Activated CD4-positive, CD25-positive, alpha-beta regulatory T cell treated with anti-CD3 and anti-CD28 coated beads, Interleukin-2, amount 50 U/mL, for 16 hours (primary cell): Measurements from ENCODE around the gene COMT.

Experiments
- DNase-seq: peaks from one replicate; pipeline ENCODE4 v3.0.0-alpha.2; 2020; ENCODE audit warnings: low read depth, low spot score

Gene COMT

GRCh38 chr22:19969141-19969928 is 27.8 kb downstream of the COMT start:
- no peak for DNase-seq

DNA sequence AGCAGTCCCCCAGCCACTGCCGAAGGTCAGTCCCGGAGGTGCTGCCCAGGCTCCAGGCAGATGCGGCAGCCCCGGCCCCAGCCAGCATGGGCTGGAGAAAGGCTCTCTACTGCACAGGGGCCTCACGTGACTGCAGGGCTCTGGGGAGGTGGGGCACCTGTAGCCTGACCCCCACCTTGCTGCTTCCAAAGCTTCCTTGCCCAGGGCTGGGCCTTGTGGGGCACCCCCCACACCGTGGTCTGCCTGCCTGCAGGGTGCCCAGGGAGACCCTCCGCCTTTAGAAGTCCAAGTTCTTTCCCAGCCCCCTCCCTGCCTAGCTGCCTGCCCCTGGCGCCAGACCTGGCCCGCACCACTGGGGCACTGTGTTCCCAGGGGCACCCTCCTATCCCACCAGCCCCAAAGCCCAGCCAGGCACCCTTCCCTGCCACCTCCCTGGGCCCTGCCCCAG is 28.5 kb downstream of the COMT start:
- no peak for DNase-seq

DNA sequence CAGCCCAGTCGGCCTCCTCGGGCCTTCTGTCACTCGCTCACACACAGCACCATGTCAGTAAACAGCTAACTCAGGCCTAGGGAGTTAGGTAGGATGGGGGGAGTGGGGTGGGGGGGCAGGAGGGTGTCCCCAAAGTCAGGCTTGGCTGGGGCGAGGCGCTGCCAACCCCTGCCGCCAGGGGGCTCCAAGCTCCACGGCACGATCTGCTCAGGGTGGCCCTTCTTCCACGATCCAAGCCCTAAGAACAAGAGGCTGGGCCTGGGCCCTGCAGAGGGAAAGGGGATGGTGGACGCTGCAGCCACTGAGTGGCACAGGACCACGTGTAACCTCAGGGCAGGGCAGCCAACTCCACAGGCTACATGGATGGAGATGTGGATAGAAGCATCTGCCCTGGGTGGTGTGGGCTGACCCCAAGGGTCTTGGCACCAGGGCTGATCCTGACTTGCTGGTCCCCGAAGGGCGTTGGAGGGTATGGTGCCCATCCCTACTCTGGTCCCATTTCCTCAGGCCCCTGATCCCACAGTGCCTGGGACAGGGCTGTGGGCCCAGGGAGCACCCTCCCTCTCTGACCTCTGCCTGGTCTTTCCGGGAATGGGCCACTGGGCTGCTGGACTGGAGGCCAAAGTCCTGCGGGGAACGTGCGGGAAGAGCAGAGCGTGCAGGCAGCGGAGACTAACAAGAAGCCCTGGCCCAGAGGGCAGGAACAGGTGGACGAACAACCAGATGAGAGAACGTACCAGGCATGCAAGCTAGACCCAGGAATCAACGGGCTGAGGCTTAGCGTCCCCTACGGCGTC is 29.1 kb downstream of the COMT start:
- DNase-seq: peak; percentile 65

GRCh38 chr22:19971276-19972124 is 29.9 kb downstream of the COMT start:
- no peak for DNase-seq

DNA sequence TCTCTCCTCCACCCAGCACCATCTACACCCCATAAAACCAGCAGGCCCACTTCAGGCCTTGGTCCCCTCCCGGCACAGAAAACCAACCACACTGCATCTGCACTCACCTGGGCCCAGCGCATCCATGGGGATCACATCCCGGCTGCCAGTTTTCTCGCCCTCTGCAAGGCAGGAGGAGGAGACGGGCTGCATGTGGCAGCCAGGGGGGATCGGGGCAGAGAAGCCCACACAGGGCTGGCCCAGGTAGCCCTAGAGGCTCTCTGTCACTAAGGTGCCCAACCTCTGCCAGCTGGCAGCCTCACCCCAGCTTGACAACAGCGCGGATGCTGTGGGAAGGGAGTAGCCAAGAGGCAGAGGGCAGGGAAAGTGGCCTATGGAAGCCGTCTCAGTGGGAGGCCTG is 30.7 kb downstream of the COMT start:
- DNase-seq: no peak

DNA sequence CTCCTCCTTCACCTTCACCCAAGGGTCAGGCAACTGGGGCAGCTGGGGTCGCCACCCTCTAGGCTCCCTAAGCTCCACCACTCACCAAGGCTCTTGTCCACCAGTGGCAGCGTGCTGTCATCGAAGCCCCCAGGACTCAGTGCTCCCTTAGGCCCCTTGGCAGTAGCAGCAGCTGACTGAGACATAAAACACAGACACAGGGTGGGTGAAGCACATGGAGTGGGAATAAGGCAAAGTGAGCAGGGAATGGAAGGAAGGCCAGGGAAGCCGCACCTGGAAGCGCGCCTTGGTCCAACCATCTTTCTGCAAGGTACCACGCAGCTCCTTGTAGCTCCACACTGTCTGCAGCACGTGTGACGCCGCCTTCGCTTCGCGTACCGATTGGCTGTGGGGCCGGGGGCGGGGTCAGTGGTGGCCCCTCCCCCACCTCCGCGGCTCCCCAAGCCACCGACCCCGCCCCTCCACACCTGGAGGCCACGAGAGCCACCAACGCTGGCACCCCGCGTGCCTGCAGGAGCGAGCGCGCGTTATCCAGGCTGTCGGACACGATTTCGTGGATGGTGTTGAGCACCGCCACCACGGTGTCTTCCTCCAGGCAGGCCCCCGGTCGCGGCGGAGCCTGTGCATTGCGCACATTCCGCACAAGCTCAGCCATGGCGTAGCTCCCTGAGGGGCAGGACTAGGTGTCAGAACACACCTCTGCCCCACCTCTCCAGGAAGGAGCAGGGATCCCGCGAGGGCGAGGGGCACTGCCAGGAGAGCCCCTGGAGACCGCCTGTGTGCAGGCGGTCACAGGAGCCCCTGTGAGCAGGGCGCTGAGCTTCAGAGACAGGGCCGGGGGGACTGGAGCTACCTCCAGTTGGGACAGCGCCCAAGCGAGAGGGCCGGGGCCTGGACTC is 31.3 kb downstream of the COMT start:
- no peak for DNase-seq

DNA sequence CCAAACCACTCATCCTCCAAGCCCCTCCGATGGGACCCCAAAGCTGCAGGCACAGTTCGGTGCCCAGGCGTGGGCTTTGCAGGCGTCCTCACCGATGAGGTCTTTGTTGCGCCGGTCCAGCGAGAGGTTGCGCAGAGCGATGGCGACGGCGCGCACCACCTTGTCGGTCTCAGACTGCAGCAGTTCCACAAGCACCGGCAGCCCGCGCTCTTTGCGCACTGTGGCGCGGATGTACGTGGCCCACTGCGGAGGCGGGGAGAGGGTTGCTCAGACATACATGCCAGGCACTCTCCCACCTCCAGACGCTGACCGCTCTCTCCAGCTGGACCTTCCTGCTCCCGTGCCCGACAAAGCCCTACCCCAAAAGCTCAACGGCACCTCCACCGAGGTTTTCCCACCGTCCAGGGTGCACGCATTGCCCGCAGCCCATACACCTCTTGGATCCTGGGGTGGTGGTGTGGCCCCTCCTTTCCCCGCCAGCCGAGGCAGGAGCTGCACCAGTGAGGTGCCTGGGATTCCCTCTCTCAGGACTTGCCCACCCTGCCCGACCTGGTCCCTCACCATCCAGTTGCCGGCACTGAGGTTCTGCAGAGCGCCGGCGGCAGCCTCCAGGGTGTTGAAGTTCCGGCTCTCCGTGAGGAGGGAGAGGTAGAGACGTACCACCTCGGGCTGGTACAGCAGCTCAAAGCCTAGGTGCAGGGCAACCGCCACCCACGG is 32.1 kb downstream of the COMT start:
- DNase-seq: no peak

GRCh38 chr22:19974268-19974861 is 32.8 kb downstream of the COMT start:
- DNase-seq: no peak

DNA sequence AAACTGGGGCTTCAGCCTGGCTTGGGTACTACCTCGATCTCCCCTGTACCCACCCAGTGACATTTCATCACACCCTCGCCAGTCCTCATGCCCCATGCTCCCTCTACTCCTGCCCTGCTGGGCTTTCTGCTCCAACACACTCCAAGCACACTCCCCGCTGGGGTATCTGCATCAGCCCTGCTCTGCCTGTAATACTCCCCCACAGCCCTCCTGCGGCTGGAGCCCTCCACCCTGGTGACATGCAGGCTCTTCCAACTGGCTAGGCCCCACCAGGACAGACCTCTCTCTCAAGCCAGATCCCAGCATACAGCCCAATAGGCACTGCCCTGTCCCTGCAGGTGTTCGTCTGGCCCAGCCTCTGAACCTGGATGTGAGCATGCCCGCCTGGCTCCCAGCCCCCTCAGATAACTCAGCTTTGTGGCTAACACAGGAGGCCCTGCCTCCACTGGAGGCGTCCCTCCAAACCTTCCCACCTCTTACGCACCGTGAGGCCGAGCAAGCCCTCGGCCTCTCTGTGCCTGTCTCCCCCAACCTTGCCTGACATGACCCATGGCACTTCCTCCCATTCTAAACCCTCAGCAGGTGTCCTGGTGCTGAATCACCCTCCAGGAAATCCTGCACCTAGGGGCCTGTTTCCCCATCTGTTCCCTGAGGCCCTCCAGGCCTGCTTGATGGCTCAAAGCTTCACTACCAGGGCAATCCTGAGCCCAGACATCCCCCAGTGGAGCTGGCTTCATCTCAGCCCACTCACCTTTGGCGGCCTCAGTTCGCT is 33.5 kb downstream of the COMT start:
- no peak for DNase-seq

- no peak for DNase-seq
These were observed 34.1 kb downstream of the COMT start for GRCh38 chr22:19975707-19976035.

- no peak for DNase-seq
These were observed 35.1 kb downstream of the COMT start for GRCh38 chr22:19976671-19977070.

DNA sequence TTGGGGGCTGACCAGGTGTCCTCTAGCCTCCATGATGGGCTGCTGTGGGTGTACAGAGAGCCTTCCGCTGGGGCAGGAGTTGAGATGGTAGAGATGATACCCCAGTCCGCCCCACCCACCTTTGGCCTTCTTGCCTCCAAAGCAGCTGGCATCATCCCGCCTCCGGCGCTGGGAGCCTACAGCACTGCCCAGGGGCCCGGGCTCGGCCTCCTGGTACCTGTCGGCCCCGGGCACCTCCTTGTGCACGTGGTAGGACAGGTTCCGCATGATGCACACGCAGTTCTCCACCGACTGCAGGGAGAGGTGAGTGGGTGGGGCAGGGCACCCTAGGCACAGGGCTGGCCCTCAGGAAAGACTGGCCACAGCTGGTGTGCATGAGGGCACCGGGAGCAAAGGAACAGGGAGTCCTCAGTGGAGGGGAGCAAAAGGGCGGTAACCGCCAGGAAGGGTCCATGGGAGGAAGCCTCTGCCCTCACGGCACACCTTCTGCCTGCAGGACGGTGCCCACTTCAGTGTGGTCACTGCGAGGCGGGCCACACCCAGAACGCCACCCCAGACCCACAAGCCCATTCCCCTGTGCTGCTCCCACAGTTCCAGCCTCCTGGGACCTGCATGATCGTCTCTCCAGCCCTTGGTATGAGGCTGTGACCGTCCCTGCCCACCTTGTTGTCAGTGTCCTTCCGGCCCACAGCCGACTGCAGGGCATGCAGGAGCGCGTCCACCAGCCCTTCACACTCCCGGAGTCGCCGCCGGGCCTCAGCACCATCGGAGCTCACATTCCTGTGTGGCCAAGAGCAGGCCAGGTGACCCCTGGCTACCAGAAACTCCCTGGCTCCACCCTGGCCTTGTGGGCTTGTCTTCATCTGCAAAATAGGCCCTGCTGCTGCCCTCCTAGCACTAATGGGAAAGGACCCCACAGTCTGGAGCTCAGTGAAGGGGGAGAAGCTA is 36.0 kb downstream of the COMT start:
- DNase-seq: no peak

DNA sequence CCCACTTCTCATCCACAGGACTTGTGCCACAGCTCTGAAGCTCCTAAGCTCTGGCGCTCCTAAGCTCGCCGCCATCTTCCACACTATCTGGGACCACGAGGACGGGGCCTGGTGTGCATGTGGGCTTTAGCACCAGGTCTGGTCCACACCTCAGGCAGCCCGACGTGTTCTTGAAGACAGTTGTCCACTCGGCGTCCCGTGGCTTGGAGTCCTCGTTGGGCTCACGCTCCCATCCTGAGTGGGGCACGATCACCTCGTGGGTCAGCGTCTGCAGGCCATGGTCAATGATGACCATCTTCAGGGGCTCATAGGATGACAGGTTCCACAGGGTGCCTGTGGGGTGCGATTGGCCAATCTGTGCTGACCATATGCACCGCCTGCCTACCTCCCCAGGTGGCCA is 37.2 kb downstream of the COMT start:
- no peak for DNase-seq

DNA sequence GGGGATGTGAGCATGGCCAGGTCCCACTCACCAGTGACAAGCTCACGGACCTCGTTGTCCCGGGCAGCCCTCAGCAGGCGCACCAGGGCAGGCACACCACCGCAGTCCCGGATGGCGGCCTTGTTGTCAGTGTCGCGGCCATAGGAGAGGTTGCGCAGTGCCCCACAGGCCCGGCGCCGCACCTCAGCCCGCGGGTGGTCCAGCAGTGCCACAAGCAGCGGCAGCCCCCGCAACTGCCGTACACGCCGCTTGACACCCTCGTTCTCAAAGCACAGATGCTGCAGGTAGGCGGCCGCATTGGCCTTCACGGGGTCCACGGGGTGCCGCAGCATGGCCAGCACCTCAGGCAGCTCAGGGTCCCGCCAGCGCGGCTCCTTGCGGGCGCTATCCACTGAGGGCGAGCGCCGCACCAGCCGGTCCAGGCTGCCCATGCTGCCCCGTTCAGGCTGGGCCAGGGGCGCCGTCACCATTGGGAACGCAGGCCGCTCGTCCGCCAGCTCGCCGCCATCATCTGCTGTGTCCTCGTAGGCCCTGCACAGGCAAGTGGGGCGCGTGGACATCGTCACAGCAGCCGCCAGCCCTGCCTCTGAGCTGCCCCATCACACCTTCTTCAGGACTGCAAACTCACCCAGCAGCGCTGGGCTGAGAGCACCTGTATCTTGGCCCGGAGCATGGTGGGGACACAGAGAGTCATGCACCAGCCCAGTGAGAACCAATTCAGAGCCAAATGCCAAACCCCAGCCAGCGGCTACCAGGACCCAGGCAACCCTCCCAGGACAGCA is 38.3 kb downstream of the COMT start:
- DNase-seq: no peak

- no peak for DNase-seq
These were observed 39.2 kb downstream of the COMT start for GRCh38 chr22:19980766-19981165.

DNA sequence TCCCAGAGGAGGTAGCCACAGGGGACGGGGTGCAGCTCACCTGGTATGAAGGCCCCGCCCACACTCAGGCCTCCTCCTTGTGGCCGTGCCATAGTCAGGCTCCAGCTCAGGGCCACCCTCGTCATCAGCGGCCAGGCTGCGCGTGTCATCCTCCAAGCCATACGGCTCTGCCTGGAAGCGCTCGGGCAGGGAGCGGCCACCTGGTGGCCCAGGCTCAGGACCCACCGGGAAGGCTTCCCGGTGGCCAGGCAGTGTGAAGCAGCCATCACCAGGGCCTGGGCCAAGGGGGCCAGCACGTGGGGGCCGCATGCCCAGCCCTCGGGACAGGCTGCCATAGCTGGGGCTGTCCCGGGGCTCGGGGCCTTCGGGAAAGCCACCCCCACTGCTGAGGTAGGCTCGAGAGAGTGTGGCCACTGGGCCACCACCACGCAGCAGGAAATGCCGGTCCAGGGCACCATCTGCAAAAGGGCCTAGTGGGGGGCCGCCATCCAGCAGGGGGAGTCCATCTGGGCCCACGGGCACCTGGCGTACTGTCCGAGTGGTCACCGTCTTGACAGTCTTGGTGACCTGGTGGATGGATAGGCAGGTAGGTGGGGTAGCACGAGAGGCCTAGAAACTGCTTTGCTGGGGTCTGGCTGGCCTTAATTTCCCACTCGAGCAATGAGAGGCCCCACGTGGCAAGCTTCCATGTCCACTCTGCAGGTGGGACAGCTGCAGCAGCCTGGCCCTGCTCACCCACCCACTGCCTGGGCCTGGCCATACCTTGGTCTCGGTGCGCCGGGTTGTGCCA is 39.8 kb downstream of the COMT start:
- no peak for DNase-seq
